ENCODE results near the gene SLC38A2.
A peak's percentile ranks its signal among the peaks of the same experiment; 100 is the strongest.
"Not testable (repeated sequence)": the region's sequence is repeated elsewhere in the genome, so short reads cannot be mapped to it uniquely, and the experiment has no call there.

The SLC38A2 gene

DNA sequence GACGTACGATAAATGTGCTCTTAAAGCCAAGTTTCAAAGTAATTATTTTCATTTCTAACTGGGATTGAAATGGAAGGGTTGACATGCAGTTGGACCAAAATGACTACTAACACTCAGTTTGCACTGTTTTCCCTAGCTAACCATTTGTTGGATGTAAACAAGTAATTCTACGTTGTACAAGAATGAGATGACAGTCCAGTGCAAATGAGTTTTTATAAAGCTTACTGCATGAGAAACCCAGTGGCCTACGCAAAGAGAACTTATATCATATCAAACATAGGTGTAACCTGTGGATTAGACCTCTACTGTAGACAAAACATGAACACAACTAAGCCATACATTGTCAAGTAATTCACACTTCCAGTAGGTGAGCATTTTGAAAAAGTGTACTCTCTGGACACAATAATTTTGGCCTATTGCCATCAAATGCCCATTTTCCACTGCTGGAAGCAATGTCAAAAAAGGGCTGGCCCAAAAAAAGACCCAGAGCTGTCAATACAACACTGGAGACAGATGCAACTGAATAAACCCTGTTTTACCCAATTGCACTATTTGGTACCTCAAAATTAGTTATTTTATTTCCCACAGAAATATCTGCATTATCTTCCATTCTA lies 12.8 kb downstream of the SLC38A2 start:
- no peak for FAIRE-seq

DNA sequence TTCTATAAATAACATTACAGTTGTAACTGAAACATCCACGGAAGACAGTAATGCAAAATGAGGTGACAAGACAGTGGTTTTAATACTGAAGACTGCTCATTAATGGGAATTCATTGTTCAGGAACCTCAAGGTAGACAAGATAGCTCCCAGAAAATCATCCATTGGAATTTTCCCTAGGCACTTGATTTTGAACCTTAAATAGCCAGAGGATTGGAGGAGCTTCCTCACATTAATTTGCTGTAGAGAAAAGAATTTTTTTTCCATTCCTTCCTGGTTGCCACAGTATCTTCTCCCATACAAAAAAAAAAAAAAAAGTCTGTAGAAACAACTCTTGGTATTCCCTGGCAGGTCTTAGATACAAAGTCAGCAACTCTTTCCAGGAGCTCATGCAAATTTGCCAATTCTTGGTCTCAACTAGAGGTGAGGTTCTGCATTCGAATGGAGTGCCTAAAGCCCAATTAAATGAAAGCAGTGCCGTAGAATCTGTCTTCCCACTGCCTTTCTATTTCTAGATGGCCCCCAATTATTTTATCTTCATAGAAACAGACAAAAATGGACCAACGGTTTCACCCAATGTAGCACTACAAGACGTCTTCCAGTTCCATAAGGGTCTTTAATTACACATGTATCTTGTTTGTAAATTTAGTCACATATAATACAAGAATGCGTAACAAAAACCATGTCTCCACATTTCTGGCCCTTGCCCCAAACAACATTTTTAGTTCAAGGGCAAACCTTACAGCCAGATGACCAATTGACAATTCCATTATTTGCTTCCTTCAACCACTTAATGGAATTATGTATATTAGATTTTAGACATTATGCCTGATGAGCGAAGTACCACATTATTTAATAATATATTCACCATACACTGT lies 13.5 kb downstream of the SLC38A2 start:
- no peak for FAIRE-seq

DNA sequence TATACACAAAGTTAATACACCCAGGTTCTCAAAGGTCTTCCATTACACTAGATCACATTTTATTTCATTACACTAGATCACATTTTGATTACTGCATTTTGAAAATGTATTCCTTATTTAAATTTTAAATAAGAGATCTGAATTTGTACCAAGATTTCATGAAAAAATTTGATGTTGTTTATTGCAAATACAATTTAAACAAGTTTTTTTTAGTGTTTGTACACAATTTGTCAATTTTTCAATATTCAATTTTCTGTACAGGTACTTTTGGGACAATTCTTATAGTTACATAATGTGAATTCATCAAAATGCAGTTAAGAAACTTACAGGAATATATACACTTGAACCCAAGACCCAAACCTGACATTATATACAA lies 14.3 kb downstream of the SLC38A2 start:
- peak; percentile 34 for FAIRE-seq

DNA sequence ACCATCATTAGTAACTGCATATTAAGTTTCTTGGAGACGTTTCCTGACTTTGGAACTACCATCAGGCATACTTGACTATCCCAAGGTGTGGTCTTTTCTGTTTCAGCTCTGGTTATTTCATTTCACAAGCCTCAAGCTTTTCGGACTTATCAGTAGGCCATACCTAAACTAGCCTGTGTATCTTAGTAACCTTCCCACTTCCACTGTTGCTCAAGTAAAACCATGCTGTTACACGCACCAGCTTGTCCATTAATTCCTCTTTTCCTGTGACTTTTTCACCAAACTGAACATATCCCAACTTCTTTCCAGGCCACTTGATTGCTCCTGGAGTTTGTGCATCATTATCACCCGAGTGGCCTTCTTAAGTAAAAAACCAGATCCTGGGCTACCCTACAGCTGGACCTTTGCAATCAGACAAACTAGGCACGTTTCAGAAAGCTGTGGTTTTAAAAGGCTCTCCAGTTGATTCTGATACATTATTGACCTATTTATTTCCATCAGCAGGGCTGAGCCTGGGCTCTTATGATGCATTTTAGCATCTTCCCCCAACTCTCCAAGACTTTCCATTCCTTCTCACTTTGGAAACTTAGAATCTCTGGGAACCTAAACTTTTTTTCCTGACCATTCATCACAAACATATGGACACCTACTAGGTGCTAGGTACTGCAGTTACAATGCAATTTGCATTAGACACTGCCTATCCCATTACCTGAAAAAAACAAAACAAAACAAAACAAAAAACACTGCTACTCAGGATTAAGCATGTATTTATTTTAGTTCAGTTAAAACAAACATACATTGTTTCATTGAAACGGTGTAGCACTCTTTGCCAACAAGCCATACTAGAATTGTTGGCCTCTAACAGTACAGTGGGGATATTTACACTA lies 14.9 kb downstream of the SLC38A2 start:
- peak; percentile 13 for FAIRE-seq

DNA sequence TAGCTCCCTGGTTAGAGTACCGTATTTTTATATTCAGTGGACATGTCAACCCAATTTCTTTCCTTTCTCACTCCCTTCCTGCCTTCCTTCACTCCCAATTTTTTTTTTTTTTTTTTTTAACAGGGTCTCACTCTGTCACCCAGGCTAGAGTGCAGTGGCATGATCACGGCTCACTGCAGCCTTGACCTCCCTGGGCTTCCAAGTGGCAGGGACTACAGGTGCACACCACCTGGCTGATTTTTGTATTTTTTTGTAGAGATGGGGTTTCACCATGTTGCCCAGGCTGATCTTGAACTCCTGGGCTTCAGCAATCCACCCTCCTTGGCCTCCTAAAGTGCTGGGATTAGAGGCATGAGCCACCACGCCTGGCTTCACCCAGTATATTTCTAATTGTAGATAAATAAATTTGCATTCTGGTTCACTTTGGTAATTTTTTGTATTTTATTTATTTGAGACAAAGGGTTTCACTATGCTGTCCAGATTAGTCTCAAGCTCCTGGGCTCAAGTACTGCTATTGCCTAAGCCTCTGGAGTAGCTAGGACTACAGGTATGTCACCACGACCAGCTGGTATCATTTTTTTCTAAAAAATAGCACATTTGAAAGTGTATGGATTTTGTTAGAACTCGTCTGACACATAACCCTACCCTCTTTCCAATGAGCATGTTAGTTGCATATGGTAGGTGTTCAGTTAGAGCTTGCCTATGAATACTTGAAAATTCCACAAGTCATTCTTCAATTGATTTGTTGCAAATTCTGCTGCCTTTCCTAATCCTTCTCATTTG lies 15.7 kb downstream of the SLC38A2 start:
- FAIRE-seq = peak; percentile 51

DNA sequence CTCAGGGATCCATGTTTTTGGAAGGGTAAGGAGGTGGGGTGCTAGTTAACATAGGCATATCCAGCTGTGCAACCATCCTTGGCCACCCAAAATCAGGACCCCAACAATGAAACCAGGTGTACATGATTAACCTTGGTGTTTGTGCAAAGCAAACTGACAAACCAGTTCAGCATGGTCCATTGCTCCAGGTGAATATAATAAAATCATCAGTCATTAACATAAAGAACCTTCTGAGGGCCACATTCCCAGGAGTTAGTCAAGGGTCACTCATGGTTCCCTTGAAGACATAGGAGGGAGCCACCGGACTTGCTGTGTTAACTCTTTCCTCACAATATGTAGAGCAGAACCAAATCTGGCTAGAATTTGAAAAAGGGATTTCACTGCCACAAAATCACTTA lies 17.8 kb downstream of the SLC38A2 start:
- no peak for FAIRE-seq

DNA sequence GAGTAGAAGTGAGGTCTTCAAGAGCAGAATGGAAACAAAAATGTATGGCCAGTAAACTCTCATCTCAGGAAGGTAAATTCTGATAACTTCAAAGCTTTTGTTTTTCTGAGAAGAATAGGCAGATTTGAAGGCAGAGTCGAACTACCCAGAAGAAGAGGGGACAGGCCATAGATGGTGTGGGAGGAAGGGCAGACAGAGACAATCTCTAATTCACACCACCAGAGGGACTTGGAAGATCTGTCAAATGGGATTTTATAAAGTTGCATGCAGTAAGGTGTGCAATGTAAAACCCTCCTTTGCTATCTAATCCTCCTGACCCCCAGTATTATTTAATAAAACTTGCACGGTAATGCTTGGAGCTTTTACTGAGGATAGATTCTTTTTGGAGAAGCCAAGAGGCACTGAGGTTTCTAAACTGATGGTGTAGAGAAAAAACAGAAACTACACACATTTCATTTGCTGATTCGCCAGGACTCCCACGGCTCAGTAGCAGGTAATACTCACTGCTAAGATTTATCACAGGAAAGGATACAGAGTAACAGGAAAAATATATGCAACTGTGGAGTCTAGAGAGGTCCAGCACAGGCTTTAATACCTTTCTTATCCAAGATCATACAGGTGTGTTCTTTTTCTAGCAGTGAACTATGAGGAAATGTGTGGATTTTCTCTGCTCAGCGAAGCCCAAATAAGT lies 18.3 kb downstream of the SLC38A2 start:
- no peak for FAIRE-seq

DNA sequence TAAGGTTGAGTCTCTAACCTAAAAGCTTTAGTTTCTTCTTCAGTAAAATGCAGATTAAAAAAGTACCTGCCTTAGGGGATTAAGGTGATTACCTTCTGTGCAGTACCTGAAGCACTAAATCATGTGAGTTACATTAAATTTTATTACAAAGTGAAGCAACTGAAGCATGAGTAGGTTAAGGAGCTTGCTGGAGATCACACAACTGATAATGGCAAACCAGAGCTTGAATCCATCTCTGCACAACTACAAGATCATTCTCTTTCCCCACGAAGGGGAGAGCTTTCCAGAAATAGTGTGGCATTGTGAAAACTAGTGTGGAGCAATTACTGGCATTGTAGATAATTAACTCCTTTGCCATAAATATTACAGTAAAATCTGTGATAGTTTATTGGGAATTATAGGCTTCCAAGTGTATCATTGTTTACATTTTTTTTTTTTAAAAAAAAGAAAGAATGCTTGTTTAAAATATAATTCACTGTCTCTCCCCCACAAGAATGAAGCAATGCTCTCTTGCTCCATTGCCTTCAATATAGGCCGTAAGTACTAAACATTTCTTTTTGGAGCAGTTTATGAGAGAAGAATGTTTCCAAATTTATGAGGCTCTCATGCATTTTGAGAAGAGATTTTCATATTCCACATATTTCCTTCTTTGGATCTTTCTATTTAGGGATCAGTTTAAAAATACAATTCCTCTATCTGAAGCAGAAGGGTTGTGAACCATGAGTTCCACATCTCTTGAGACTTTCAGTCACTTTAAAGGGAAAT lies 20.5 kb downstream of the SLC38A2 start:
- no peak for FAIRE-seq

DNA sequence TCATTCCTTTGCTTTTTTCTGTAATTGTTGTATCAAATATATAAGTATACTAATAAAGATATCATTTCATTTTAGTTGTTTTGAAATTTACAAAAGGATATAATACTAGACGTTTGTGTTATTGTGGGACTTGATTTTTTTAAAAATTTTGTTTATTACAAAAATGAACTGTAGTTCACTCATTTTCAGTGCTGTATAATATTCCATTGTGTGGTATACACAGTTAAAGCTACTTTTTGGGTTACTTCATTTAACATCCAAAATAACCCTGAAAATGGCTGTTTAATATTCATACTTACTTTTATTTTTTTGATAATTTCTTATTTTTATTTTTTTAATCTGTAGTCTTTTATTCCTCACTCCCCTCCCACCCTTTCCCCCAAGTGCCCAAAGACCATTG lies 21.4 kb downstream of the SLC38A2 start:
- FAIRE-seq = no peak

DNA sequence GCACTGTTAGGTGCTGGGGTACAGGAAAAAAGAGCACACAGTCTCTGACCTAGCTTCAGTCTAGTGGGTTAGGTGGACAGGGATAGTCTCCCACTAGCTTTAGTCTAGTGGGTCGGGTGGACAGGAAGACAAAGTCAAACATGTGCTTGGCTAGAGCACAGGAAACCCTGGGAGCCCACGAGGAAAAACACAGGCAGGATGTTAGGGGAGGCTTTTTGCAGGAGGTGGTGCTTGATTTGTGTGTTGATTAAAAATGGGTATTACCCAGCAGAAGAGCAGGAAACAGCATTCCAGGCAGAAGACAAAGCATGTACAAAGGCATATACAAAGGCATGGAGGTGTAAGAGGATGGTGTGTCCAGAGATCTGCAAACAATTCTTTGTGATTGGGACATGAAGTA lies 23.3 kb downstream of the SLC38A2 start:
- FAIRE-seq = no peak

DNA sequence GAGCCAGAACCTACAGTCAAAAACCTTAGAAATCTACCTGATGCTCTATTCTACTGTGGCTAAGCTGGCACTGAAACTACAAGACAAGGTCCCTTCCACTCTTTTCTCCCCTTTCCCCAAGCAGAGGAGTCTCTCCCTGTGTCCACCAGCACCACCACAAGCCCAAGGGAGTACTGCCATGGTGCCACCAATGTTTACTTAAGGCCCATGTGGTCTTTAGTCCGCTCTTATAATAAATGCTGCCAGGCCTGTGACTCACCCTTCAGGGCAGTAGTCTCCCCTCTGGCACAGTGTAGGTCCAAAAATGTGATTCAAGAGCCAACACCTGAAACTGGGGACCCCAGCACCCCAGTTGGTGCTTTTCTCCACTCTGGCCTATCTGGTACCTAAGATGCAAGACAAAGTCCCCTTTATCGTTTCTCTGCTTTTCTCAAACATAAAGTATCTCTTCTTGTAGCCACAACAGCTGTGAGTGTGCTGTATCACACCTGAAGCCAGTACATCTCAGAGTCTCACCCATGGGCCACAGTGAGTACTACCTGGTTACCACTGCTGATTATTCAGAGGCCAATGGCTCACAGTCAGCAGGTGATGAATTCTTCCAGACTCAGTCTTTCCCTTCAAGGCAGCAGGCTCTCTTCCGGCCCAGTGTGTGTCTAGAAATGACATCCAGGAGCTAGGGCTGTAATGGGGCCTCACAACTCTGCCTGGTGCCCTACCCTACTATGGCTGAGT lies 29.3 kb downstream of the SLC38A2 start:
- FAIRE-seq = no peak

DNA sequence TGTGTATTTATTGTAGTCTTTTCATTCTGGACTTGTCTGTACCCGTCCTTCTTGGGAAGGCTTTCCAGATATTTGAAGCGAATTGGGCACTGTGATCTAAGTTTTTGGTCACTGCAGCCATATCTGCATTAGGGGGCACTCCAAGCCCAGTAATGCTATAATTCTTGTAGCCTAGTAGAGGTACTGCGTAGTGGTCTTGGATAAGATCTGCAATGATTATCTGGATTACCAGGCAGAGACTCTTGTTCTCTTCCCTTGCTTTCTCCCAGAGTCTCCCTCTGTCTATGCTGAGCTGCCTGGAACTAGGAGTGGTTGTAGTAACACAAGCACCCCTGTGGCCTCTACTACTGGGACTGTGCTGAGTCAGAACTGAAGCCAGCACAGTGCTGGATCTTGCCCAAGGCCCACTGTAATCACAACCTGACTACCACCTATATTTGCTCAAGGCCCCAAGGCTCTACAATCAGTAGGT lies 30.0 kb downstream of the SLC38A2 start:
- no peak for FAIRE-seq

DNA sequence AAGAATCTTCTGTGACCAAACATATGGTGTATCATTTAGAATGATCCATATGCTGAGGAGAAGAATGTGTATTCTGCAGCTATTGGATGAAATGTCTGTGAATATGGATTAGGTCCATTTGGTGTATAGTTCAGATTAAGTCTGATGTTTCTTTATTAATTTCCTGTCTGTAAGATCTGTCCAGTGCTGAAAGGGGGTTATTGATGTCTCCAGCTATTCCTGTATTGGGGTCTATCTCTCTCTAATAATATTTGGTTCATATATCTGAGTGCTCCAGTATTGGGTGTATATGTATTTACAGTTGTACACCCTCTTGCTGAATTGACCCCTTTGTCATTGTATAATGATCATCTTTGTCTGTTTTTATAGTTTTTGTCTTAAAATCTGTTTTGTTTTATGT lies 33.5 kb downstream of the SLC38A2 start:
- FAIRE-seq = no peak

DNA sequence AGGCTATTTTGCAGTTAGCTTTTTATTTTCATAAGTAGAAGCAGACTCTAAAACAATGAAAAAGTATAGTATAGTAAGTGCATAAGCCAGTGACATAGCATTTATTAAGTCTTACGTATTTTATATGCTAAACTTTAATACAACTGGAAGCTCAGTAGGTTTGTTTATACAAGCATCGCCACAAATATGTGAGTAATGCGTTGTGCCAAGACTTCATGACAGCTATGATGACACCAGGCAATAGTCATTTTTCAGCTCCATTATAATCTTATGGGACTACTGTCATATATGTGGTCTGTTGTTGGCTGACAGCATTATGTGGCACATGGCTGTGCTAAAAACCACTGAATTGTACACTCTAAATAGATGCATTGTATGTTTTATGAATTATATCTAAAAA lies 40.3 kb downstream of the SLC38A2 start:
- no peak for FAIRE-seq

DNA sequence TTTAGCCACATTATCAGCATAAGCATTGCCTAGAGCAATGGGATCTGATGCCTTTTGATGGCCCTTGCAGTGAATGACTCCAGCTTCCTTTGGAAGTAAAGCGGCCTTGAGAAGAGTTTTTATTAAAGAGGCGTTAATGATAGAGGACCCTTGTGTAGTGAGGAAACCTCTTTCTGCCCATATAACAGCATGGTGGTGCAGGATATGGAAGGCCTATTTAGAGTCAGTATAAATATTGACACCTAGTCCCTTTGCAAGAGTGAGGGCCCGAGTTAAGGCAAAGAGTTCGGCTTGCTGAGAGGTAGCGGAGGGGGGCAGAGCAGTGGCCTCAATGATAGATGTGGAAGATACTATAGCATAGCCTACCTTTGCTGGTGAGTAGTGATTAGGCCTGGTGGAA lies 47.5 kb downstream of the SLC38A2 start:
- FAIRE-seq = not testable (repeated sequence)

DNA sequence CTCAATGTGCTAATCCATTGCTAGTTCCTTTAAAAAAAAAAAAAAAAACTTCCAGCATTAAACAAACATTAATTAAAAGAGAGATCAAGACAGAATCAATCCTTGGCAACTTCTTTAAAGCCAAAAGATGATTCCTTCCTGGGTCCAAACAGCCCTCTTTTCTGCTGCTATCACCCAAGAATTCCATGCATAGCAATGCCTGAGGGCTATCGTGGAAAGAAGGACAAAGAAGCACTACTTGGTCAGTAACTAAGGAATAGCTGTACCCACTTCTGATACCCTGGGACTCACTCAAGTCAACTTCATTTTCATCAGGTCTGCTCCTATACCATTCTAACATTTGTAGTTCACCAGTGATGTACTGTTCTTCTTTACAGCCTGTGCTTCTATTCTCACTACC lies 51.8 kb downstream of the SLC38A2 start:
- no peak for FAIRE-seq

DNA sequence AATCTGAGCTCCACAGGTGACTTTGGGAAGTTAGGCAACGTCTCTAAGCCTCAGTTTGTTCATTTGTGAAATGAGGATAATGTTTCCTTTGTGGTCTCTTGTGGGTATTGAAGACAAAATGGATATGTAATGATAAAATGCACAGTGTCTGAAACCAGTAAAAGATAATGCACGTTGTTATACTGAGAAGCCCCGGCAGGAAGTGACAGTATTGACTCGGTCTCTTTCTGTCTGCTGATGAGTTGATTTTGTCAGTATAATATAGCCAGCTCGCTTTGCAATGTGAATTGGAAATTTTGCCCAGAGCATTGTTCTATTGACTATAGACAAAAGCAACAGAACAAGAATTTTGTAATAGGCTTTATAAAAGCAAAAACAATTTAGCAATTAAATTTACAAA lies 54.5 kb downstream of the SLC38A2 start:
- no peak for FAIRE-seq

Data from G401.6 (cell line).